DMS79 (cell line): ENCODE measurements around the gene LHFPL2.

Experiments
- DNase-seq: peaks from one replicate; lab custom pipeline; 2025; lab: John Stamatoyannopoulos, UW

Gene LHFPL2

GRCh38 chr5:78501411-78502352, 146.9 kb downstream of the LHFPL2 start:
- no peak for DNase-seq

- DNase-seq = no peak
These were observed 147.7 kb downstream of the LHFPL2 start for GRCh38 chr5:78500871-78501270.

DNA sequence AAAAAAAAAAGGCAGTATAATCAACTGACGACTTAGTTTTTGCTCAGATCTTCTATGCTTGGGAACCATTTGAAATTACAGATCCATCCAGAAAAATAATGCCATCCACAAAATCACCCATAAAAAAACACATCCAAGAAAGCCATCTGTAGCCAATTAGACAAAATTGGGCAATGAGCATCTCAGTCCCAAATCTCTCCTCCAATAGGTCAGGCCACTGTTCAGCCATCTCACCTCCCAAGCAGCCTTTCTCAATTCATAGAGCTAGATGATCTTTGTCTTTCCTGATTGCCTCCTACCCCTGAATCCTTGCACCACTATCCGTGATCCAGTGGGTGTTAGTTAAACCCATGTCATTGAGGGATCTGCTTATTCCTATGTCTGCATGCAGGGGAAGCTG, 148.5 kb downstream of the LHFPL2 start:
- DNase-seq = no peak

DNA sequence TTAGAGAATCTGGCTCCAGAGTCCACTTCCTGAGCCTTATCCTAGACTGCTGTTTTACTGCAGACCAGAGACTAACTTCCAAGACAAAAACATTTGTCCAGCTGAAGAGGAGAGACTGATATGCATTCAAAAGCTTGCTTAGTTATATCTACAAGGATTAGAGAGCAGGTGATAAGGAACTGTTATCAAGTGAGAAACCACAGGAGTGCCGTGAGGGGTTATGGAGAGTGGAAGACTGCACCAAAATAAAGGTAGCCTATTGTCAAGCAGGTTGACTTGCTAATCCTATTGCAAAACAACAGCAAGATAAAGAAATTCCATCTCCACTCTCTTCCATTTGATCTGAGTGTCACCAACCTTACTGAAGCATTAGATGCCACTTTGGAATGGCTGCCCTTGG, 149.1 kb downstream of the LHFPL2 start:
- no peak for DNase-seq

GRCh38 chr5:78497573-78498533, 150.7 kb downstream of the LHFPL2 start:
- no peak for DNase-seq

DNA sequence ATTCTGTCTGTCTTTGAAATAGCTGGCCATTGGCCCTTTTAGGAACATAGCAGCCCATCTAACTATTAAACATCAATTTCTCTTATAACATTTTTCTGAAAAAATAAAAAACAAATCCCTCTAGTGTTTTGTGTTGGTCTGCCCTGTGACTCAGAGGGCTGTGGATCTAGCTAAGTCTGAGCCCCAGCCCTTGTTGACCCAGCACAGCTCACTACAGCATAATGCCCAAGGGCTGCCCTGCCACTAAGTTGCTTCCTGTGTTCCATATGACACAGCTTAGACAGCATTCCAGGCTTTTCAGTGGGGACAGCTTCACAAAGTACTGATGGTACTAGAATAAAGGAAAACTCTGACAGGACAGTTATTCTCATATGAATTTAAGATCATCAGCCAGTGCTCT, 152.2 kb downstream of the LHFPL2 start:
- no peak for DNase-seq

- DNase-seq = no peak
These were observed 152.8 kb downstream of the LHFPL2 start for GRCh38 chr5:78495800-78496199.

DNA sequence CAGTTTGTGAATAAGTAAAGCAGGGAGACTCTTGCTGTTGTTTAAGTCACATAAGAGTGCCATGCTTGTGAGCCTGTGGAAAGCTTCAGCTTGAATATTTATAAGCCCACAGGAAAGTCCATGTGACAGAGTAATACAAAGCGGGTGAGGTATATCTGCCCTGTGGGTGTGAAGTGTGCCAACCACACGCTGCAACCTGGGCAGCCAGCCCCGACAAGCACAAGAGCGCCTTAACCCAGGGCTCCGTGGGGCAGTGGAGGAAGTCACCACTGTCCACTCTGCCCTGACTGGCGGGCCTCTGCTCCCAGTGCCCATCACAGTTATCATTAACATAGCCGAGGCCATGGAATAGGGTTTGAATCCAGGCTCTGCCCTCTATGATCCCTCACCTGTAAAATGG, 155.9 kb downstream of the LHFPL2 start:
- no peak for DNase-seq

DNA sequence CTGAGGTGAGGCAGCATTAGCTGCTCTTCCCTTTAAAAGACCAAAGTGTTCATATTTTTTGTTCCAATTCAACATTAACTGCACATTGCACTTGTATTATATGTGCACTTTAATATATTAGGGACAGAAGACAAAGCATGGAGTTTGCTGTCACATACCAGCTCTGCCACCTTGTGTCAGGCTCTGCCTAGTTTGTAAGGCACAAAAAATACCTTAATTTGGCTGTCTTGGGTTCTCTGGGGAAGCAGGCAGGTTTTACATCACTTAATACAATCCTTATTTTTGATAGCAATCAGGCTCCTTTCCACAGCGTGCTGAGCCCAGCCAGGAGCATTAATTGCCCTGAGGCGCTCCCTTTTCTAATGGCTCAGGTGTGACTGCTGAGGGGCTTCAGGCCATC, 156.3 kb downstream of the LHFPL2 start:
- no peak for DNase-seq

DNA sequence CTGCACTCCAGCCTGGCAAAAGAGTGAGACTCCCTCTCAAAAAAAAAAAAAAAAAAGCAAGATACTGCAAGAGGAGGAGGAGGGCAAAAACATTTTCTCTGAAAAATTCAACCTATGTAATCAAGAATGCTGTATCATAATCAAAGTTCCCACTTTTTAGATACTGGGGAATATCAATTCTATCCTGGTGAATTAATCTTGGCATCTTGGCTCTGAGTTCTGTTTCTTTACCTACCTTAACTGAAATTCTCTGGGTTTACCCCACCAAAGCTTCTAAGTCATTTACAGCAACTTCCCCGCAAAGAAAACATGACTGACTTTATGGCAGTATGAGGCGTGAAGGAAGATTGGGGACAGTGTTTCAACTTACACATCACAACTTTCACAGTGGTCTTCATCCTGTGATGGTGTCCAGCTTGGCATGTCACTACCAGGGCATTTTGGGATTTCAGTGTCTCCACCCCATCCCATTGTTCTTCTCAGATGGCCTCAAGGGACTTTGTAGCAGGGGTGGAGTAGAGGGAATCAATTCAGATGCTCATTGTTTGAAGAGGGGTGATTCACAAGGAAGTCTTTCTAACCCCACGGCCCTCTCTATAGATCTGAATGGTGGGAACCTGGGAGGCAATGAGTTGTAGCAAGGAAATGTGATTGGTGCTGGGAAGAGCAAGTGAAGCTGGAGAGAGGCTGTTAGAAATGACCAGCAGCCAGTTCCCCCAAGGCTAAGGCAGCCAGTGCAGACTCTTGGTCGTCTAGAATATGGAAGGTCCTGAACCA, 157.7 kb downstream of the LHFPL2 start:
- no peak for DNase-seq

DNA sequence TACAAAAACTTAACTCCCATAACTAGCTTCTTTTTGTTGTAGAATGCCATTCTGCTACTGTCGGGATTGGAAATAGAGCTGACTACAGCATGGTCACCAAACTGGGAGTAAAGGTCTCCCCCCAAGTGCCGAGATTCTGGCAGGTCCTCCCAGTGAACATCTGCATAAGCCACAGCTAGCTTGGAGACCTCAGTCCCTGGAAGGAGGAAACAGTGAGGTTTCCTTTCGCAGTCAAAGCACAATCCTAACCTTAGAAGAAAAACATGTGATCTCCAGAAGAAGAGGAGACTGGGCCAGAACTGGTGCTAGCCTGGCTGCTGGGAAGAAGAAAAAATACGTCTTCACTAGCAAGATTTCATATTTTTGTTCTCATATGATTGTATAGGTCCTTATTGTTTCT, 160.7 kb downstream of the LHFPL2 start:
- no peak for DNase-seq

- DNase-seq = no peak
These were observed 162.4 kb downstream of the LHFPL2 start for GRCh38 chr5:78486218-78486617.

DNA sequence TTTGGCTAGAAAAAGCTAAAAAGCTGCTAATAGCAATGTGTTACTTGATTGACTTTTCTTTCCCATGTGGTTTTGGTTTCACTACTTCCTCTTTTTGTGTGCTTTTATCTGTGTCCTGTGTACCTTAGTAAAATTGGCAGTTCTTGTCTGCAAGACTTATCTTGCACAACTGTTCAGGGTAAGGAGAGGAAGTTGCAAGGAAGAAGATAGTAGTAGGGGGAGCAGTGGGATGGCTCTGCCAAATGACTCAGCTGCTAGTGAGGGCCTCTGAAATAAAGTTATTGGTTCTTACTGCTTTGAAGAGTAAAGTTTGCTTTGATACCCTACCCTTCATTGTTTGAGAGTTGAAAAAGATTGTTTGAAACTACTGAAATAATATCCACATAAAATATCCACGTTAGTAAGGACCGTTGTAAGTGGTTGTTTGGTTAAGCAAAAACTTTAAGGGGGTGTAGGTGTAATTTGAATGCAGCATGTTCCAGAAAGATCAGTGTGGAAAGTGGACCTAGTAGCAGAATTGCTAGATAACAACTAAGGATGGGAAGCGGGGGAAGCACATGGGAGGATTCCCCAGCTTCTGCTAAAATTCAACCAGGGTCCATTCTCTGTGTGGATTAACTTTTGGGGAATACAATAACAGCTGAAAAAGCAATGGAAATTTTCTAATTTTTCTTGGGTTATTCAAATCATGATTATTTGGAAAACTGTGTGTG, 164.6 kb downstream of the LHFPL2 start:
- no peak for DNase-seq

GRCh38 chr5:78482948-78483347, 165.6 kb downstream of the LHFPL2 start:
- DNase-seq = no peak

DNA sequence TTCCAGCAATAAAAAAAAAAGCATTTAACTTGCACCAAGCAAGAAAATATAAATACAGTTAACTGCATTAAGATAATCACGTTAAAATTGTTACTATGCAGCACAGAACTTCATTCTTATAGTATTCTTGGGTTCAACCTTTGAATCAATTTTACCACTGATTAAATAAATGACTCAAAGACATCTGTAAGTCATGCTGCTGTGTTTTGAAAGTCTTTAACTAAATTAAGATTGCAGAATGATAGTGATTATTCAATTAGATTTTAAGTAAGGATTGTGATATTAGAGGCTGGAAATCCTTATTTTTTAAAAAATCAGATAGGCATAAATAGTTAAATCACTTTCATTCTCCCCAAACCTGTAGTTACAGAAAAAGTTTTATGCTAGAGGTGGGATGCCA, 171.8 kb downstream of the LHFPL2 start:
- no peak for DNase-seq

DNA sequence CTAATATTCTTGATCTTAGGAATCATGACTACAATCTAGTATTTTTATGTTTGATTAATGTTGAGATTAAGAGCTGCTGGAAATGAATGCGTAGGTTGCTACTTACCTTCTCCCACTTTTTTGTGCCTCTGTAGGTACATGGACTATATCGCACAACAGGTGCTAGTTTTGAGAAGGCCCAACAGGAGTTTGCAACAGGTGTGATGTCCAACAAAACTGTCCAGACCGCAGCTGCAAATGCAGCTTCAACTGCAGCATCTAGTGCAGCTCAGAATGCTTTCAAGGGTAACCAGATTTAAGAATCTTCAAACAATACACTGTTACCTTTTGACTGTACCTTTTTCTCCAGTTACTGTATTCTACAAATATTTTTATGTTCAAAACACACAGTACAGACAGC, 173.2 kb downstream of the LHFPL2 start:
- DNase-seq = no peak

- no peak for DNase-seq
These were observed 174.8 kb downstream of the LHFPL2 start for GRCh38 chr5:78473751-78474150.

DNA sequence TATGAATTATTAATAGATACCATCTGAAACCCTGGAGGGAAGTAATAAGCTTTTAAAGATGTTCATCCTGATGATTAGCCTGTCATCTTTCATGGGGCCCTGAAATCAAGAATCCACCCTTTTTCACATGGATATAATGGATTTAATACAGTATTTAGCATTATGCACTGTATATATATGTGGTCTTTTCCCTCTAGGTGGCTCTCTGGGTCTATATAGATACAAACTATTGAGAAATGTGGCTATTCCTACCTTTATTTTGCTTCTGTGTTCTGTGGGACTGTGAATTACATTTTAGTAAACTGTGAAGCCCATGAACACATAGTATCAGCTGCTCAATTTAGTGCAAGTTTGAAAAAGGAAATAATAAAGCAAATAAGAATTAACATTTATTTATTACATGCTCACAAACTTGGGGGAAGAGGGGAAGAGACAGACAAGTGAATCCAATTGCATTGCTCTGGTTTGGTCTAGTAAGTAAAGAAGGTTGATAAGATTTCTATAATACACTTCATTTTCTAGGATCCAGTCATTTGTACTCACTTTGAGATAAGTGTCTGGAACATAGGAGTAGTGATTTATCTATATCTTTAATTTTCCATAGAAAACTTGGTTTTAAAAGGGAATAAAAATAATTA, 176.0 kb downstream of the LHFPL2 start:
- no peak for DNase-seq

DNA sequence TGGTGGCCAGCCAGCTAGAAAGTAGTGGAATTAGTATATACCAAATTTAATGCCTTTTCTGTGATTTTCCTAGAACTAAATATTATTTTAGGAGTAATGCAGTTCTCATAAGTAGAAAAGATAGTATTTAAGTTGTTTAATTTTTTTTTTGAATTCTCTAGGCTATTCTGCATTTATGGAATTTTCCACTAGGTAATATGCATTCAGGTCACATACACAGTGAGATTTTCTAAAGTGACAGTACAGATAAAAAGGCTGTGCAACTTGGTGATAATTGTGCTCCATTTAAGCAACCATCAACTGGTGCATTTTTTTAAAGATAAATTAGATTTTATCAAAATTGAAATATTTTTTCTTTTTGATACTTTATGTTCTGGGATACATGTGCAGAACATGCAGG, 176.7 kb downstream of the LHFPL2 start:
- no peak for DNase-seq

DNA sequence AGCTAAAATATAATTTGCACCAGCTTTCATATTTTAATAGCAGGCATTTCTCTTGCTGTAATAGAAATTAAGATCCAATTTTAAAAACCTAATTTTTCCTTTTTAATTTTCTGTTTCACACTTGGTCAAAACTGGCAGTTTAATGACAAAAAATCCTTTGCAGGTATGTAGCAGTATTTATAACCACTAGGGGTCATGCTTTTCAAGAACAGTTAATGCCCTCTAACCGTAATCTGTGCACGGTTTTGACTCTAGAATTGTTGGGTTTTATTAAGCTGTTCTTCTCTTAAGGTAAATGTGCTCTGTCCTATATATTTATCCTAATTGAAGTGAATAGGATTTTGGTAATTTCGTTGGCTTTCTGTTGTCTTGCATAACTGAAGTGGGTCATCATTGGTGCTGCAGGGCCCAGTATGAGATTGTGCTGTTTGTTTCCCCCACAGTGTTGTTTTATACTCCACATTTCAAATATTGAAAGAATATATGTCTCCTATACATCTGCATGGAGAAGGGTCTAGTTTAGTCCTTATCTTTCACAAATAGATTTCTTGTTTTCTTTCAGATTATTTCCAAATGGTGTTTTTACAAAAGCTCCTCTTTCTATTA, 180.7 kb downstream of the LHFPL2 start:
- DNase-seq = no peak
